GM21786 (cell line): ENCODE measurements around the gene GPR61.
A peak's percentile ranks its signal among the peaks of the same experiment; 100 is the strongest.

Source experiments
- ATAC-seq: cut with Tn5 transposase; IDR thresholded peaks from one replicate; pipeline ENCODE4 v1.9.1; 2021; ENCODE audit not compliant: unreplicated experiment

The GPR61 gene, protein sequence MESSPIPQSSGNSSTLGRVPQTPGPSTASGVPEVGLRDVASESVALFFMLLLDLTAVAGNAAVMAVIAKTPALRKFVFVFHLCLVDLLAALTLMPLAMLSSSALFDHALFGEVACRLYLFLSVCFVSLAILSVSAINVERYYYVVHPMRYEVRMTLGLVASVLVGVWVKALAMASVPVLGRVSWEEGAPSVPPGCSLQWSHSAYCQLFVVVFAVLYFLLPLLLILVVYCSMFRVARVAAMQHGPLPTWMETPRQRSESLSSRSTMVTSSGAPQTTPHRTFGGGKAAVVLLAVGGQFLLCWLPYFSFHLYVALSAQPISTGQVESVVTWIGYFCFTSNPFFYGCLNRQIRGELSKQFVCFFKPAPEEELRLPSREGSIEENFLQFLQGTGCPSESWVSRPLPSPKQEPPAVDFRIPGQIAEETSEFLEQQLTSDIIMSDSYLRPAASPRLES

DNA sequence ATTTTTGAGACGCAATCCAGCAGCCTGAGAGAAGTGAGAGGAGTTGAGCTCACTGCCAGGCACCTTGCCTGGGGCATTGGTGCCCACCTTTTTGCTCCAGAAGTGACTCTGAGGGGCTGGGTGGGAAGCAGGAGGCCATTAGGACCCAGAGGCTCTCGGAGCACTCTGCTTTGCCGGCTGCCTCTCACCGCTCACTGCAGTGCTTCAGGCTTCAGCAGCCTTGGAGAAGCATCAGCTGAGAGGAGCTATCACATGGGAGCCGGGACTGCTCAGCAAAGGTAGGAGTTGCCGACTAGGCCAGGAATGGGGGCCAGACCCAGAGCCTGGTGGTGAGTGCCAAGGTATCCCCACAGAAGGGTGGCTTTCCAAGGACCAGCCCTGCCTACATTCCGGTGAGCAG, at the start of gene GPR61:
TSS of gene GPR61 (plus strand) at position 197 of the 400 bp plus-strand sequence. CDS start 3,151 bp downstream, outside the sequence.
- ATAC-seq: no peak

DNA sequence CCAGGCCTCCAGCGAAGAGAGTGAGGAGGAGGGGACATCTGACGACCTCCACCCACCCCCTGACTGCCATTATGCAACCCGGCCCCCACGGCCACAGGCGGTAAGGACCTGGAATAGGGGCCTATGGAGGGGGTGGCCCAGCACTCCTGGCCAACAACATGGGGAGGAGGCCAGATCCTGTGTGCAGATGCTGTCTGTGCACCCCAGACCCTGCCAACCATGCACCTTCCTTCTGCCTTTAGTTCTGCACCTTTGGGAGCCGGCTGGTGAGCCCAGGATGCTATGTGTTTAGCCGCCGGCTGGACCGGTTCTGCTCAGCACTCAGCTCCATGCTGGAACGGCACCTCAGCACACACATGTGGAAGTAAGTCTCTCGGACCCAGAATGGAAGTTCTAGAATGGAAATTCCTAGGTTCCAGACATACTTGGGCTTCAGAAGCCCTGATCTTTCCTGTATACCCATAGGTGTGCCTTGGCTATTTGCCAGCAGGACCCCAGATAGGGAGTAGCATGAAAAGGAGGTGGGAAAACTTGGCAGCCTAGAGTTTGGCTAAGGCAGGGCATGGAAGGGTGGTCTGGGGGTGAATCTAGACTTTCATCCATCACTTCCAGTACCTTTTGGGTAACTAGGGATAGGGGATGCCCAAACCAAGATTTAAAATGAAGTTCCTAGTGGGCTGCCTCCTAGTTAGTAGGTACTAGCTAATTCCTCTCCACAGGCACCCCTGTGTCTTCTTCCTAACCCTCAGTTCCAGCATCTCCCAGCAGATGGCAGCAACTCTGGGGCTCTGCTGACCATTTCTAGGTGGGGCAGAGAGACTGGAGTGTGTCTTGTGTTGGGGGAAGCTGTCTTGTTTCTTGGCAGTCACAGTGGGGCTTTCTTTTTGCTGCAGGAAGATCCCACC, 49.4 kb upstream of the GPR61 start:
- ATAC-seq: no peak

DNA sequence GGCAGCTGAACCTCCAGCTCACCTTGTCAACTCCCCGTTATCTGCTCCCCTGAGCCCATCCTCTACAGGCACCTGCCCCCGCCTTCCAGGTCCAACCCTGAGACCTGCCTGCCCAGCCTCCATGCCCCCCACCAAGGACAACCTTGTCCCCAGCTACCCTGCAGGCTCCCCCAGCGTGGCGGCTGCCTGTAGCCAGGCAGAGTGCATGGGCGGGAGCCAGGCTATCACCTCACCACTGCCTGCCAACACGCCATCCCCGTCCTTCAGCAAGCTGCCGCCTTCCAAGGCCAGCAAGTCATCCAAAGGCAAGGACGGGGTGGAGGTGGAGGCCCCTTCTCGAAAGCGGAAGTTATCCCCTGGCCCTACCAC, 48.8 kb upstream of the GPR61 start:
- no peak for ATAC-seq

DNA sequence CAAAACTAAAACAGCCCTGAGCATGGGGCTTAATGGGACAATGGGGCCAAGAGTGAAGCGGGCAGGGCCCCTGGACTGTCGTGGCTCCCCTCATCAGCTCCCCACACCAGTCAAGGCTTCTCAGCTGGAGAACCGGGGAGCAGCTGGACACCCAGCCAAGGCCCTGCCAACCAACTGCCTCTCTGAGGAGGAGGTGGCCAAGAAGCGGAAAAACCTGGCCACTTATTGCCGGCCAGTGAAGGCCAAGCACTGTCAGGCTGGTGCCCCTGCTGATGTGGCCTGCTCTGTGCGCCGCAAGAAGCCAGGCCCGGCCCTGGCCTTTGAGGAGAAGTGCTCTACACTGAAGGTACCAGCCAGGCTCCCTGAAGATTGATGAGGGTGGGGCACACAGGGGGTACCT, 48.3 kb upstream of the GPR61 start:
- no peak for ATAC-seq

DNA sequence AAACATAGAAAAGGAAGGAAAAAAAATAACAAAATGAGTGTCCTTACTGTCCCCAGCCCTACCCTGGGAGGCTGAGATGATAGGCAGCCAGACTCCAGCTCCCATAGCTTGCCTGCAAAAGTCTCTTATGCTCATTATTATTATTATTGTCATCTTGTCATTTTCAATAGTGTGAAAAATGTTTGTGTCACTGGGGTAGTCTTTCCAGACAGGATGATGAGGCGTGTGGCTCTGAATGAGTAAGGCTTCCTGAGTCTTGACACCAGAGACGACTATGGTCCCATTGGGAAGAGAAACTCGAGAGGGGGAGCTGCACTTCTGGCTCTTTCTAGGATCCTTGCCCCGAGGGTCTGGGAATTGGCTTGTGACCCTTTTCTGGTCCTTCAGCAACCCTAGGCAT, 46.9 kb upstream of the GPR61 start:
- ATAC-seq: no peak

DNA sequence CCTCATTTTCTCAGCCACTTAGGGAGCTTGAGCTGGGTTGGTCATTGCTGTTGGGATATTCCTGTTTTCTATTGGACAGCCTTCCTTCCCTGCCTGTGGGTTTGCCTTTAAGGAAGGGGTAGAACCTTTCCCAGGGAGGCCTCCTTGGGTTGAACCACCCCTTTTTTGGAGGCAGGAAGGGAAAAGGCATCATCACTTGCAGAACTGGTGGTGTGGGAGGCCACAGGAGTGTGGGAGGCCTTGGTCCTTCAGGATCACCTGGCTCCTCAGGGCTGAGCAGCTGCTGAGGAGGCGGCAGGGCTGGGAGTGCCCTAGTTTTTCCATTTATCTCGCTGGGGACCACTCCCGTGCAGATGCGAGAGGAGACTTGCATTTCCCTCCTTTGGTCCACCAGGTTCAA, 46.4 kb upstream of the GPR61 start:
- no peak for ATAC-seq

DNA sequence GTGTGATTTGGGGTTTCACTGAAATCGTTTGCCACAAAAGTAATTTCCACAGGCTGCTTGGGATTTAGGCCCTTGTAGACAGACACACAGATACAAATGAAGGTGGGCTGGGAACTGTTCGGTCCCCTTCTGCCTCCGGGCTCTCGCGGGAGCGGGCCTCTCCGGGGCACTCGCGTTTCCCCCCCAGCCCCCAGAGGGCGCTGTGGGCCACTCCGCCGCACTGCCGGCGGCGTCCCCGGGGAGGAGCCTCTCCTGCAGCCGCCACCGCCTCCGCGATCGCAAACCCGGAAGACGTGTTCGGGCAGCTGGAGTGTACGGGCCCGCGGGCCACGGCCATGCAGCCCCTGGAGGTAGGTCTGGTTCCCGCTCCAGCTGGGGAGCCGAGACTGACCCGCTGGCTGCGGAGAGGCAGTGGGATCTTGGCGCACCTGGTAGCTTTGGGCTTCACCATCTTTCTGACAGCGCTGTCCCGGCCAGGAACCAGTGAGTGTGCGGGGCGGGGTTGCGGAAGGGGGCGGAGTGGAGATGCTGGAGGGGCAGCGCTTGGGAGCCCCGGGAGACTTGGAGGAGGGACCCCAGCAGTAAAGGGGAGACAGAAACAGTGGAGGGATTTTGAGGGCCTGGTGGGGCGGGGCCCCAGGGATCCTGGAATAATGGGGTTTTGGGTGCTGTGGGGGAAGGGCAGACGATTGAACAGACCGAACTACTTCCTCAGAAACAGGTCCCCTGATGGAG, 45.7 kb upstream of the GPR61 start, which contains the start of gene CYB561D1:
TSS of gene CYB561D1 (plus strand) at position 290 of the 735 bp plus-strand sequence. CDS start at position 336, 46 bp downstream.
- ATAC-seq: peak; percentile 91

DNA sequence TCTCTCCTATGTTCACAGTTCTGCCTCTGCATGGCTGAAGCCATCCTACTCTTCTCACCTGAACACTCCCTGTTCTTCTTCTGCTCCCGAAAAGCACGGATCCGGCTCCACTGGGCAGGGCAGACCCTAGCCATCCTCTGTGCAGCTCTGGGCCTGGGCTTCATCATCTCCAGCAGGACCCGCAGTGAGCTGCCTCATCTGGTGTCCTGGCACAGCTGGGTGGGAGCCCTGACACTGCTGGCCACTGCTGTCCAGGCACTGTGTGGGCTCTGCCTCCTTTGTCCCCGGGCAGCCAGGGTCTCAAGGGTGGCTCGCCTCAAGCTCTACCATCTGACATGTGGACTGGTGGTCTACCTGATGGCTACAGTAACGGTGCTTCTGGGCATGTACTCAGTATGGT, 43.9 kb upstream of the GPR61 start:
- ATAC-seq: no peak

DNA sequence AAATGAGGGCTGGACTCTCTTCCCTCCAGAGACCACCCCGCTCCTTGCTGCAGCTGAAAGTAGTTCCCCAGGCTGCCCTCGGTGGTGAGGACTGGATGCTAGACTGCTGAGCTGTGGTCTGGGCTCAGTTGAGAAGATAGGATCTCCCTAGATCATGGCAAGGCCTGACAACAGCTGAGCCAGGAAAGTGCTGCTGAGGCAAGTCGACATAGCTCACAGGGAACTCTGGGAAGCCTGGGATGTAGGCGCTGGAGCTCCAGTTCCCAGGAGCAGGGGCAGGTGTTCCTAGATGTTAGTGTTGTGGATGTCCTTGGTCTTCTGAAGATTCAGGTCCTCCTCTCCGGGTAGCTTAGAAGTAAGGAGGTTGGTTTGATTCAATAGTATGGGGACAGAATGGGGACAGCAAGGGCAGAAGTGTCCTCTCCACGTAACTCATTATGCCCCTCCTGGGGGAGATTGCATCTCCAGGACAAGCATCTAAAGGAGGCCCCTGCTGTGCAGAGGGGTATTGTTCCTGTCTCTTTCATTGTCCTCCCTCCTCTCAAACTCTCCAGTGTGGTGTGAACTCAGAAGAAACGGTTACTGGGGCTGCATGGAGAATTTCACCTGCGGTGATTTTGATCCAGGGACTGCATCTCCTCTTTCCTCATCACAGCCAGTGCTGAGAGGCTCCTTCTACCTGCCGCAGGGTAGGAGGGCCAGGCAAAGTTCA, 42.1 kb upstream of the GPR61 start:
- ATAC-seq: no peak

DNA sequence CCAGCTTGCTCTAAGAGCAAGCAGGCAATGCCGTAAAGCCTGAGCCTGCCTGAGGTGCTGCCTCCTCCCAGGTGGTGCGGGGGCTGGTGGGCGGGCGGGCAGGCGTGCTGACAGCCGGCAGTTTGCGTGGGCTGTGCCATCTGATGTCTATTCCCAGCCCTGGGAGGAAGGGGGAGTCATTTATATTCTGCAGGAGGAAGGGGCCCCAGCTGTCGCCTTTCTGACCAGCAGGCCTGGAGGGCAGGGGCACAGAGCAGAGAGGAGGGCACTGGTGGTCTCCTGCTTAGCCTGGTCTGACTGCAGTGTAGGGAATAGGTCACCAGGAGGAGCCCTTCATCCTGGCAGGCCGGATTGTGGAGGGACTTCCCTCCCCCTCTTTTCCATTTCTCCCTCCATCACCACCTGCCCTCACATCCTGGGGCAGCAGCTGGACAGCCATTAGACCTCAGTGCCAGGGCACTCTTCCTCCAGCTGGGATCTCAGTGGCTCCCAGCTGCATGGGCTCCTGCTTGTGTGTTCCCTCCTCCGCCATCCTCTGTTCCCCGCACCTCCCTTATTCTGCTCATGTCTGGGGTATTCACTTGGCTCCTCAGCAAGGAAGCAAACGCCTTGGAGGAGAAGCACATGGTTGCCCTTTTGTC, 41.4 kb upstream of the GPR61 start:
- ATAC-seq: no peak

DNA sequence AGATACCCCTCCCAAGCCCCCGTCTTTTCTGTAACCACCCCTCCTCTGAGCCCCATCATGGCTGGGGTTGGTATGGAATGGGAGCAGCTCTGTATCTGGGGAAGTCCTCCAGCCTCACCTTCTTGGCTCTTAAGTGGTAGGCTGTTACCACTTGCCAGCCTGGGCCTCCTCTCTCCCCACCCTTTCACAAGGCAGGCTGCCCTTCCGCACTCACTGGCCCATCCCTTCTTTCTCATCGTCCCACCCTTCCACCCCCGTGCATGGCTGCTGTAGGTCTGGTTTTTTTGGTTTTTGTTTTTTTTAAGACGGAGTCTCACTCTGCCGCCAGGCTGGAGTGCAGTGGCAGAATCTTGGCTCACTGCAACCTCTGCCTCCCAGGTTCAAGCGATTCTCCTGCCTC, 40.6 kb upstream of the GPR61 start:
- no peak for ATAC-seq

DNA sequence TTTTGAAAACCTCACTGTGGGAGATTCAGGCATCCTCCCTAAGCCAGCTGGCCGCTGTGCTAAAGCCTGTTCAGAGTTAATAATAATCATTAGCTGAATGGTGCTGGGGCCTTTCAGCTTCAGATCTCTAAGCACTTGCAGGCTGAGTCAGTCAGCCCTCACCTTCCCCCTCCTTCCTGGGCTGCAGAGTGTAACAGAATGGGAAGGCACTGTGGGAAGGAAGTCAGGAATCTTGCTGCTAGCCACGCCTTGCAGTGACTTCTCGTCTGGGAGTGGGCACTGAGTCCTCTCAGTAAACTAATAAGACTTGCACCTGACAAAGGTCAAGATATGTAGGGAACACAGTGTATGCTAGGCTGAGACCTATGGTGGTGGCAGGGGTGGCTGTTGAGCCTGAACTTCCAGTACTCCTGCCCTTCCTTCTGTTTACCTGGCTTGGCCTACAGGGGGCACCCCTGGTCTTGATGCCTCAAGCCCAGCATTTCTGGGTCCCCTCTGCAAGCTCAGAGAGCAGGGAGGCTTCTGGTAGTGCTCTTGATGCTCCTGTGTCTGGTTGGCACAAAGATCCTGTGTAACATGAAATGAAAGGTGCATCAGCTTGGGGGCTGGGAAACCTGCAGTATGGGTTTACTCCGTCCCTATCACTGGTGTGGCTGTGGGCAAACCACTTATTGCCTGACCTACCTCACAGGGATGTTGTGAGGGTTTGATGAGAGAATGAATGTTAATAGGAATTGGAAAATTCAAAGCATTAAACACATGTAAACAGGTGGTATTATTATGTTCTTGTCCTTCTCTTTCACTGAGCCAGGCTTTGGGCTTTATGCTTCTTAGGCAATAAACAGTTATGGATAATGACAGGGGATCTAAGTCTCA, 39.8 kb upstream of the GPR61 start:
- no peak for ATAC-seq

DNA sequence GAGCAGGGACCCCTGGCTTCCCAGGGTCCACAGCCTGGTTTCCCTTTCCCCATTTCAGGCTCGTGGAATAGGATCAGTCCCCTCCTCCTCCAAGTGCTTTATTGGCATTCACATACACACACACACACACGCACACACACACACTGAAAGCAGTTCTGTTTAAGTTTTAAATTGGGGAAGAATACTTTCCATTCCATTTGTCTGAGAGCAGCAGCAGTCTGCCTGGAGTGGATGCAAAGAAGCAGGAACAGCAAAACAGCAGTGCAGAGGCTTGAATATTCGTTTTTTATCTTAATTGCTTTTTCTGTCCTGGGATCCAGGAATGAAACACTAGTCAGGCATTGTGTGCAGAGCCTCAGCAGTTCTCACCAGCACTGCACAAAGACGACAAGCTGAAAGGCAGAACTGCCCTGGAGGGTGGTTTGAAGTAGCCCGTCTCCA, 38.7 kb upstream of the GPR61 start:
- ATAC-seq: no peak

DNA sequence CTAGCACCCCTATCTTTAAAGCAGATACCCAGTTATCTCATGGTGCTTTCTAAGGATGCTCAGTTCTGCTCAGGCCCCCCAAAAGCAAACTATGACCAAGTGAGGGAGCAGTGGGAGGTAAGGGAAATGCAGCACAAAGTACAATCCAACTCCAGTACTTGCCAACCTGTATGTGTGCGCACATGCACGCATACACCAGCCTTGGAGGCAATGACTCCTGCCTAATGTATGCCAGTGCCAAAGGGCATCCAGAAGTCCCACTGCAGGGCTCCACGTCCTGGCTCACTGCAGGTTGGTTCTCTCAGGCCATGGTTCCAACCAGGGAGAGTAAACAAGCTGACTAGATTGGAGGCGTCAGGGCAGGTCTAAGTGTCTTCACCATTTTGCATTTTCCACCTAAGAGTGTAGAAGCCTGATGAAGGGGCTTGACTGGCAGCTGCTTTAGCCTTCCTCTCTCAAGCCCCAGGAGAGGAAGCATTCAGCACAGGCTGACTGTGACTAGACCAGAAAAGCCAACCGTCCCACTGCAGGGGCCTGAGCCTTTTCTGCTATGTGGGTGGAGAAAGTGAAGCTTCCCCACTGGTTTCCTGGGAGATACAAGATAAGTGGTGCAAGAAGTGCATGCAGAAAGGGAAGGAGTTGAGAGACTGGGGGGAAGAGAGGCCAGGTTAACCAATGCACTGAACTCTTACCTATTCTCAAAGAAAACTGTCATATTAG, 37.9 kb upstream of the GPR61 start:
- no peak for ATAC-seq

DNA sequence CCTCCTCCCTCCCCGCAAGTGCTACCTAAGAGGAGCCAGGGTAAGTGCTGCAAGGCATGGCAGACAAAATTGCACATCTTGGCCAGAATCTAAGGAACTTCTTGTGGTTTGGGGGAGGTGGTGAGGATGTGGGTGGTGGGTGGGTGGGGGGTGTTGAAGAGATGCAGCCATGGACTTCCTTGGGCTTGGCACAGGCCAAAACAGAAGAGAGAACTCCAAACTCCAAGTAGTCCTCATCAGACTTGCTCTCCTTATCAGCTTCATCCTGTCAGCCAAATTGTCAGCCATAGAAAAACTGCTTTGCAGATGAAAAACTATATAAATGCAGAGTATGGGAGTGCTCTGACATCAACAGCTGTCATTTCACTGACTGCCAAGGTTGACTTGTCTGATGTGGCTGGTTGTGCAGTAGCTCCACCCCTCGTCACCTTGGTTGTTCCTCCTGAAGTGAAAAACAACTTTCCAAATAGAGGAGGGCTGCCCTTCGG, 37.3 kb upstream of the GPR61 start:
- no peak for ATAC-seq

DNA sequence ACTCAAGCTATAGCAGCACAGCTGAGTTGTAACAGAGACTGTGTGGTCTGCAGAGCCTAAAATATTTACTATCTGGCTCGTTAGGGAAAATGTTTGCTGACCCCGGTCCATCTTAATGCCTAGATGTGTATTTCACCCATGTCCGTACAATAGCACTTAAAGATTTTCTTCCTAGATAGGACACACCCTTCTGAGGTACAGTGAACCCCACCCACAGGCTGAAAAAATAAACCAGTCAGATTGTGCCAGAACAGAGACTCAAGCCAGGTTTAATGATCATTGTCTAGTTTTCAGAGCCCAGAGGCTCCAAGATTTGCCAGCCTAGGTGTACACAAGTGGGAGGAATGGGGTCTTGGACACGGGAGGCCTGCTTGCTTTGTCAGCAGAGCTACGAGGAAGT, 35.7 kb upstream of the GPR61 start:
- no peak for ATAC-seq

DNA sequence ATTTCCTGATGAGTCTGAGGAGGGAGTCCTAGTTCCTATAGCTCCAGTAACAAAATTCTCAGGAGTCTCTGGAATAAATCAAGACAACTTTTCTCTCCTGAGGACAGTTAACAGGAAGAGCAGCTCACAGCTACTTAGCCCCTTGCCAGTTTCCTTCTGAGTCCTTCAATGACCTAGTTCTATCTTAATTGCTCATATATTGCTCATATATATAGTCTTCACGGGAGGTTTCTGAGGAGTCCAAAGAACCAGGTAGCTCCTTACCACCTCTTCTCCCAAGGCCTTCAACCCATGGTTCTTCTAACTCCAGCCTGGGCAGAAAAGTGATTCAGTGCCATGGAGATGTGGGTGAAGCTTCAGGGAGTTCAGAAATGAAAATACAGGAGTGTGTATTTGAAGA, 34.7 kb upstream of the GPR61 start:
- ATAC-seq: no peak
